GM12874 (cell line): Measurements from ENCODE around the gene RSPRY1.

Experiments used
- CTCF ChIP-seq: IDR thresholded peaks from 2 replicates; pipeline ENCODE4 v1.5.1; 2011; ENCODE audit warnings: low read depth, mild to moderate bottlenecking, control low read depth, low read length, moderate library complexity; ENCODE audit not compliant: insufficient read depth

The RSPRY1 gene

GRCh38 chr16:57184113-57184512 lies 2.0 kb upstream of the RSPRY1 start:
- no peak for TF ChIP-seq CTCF

GRCh38 chr16:57184887-57185445 lies 1.2 kb upstream of the RSPRY1 start:
- no peak for TF ChIP-seq CTCF

GRCh38 chr16:57185446-57185944 lies 634 bp upstream of the RSPRY1 start:
- TF ChIP-seq CTCF, result no peak

GRCh38 chr16:57186872-57187854 lies 1.0 kb downstream of the RSPRY1 start:
- TF ChIP-seq CTCF, result no peak

- no peak for TF ChIP-seq CTCF
Measured at GRCh38 chr16:57188711-57189002, 2.5 kb downstream of the RSPRY1 start.

GRCh38 chr16:57190136-57190535 lies 4.0 kb downstream of the RSPRY1 start:
- TF ChIP-seq CTCF, result no peak

GRCh38 chr16:57191056-57191571 lies 5.0 kb downstream of the RSPRY1 start:
- no peak for TF ChIP-seq CTCF
